ENCODE results near the gene VAC14. TPM values are rescaled to one million over a fixed set of nuclear protein-coding genes. Genes with fewer than 3 reads are reported as not detected.
A peak's percentile ranks its signal among the peaks of the same experiment; 100 is the strongest.
"Not testable (repeated sequence)": the region's sequence is repeated elsewhere in the genome, so short reads cannot be mapped to it uniquely, and the experiment has no call there.

Gene VAC14
- total and polyA plus RNA-seq, 2 experiments from 2014 or later = 62.8 to 63.9 TPM

- no peaks in the 10 kb centered on the region for H3K9me3 ChIP-seq (ENCODE audit: low read depth)
- no peaks in the 10 kb centered on the region for H3K4me1 ChIP-seq (ENCODE audit: low read depth)
- TF ChIP-seq, protein P1, sequence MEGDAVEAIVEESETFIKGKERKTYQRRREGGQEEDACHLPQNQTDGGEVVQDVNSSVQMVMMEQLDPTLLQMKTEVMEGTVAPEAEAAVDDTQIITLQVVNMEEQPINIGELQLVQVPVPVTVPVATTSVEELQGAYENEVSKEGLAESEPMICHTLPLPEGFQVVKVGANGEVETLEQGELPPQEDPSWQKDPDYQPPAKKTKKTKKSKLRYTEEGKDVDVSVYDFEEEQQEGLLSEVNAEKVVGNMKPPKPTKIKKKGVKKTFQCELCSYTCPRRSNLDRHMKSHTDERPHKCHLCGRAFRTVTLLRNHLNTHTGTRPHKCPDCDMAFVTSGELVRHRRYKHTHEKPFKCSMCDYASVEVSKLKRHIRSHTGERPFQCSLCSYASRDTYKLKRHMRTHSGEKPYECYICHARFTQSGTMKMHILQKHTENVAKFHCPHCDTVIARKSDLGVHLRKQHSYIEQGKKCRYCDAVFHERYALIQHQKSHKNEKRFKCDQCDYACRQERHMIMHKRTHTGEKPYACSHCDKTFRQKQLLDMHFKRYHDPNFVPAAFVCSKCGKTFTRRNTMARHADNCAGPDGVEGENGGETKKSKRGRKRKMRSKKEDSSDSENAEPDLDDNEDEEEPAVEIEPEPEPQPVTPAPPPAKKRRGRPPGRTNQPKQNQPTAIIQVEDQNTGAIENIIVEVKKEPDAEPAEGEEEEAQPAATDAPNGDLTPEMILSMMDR (IDR thresholded peaks at IDR 0.05; ENCODE audit: low read depth, low read length) = no peak
- peak in 1 of 2 donors; percentile 91 for DNase-seq (ENCODE audit: low read depth in 1 of 2, low spot score in 1 of 2)
- no peak overlapping the region for H3K27ac ChIP-seq
- H3K27me3 ChIP-seq = no peaks in the 10 kb centered on the region
- H3K36me3 ChIP-seq = no peaks in the 10 kb centered on the region
- no peak overlapping the region for H3K4me3 ChIP-seq
Observed at GRCh38 chr16:70746708-70747424, 54.1 kb downstream of the VAC14 start.

DNA sequence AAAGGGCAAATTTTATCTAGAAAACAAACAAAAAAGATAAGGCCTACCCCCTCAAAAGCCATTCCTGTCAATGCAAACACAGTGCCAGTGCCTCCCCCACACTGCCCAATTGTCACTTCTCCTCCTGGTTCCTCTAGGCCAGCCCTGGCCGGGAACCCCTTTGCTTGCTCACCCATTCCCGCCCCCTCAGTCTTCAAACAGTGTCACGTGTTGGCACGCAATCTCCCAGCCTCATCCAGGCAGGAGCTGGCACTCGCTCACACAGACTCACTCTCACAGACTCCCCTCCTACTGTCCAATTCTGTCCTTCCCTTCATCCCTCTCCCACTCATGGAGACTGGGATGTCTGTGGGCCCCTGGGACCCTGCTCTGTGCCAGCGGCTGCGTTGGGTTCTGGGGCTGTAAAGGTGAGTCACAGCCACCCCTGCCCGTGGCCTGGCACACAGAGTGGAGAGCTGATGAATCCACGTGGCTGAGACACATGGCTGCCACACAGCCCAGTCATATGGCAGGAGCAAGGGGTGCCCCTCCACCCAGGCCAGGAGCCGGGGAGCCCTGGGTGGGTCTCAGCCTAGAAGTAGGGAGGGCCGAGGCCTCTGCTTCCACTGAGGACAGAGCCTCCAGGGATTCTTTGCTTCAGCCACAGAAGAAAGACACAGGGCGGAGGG is 54.8 kb downstream of the VAC14 start:
- H3K36me3 ChIP-seq = no peaks in the 10 kb centered on the region
- peak in 1 of 2 donors; percentile 84 for DNase-seq (ENCODE audit: low read depth in 1 of 2, low spot score in 1 of 2)
- H3K27ac ChIP-seq = no peak overlapping the region
- H3K4me3 ChIP-seq = no peak overlapping the region
- no peaks in the 10 kb centered on the region for H3K9me3 ChIP-seq (ENCODE audit: low read depth)
- H3K4me1 ChIP-seq (ENCODE audit: low read depth) = no peaks in the 10 kb centered on the region
- TF ChIP-seq, protein P1 (IDR thresholded peaks at IDR 0.05; ENCODE audit: low read depth, low read length) = no peak
- no peaks in the 10 kb centered on the region for H3K27me3 ChIP-seq

DNA sequence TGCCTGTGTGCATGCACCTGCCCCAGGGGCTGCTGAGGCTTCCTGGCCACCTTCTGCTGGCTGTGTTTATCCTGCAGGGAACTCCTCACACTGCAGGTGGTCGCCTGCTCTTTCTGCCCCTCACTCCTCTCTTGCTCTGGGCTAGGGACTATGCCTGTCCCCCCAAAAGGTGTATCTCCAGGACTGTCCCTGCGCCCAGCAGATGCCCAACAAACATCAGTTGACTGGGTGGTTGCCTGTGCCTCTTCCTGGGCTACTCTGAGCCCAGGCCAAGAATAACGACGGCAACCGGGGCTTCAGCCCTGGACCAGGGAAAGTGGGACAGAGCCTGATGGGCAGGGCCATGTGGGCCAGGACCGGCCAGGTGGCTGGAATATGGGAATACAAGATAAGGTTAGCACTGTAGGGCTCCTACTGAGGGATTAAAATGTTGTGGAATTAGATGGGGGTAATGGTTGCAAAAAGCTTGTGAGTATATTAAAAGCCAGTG is 55.4 kb downstream of the VAC14 start:
- no peaks in the 10 kb centered on the region for H3K4me1 ChIP-seq (ENCODE audit: low read depth)
- no peaks in the 10 kb centered on the region for H3K9me3 ChIP-seq (ENCODE audit: low read depth)
- DNase-seq (ENCODE audit: low read depth in 1 of 2, low spot score in 1 of 2) = no peak
- TF ChIP-seq, protein P1 (IDR thresholded peaks at IDR 0.05; ENCODE audit: low read depth, low read length) = no peak
- no peaks in the 10 kb centered on the region for H3K27me3 ChIP-seq
- no peaks in the 10 kb centered on the region for H3K36me3 ChIP-seq
- no peak overlapping the region for H3K27ac ChIP-seq
- H3K4me3 ChIP-seq = no peak overlapping the region

GRCh38 chr16:70744366-70744765 is 56.6 kb downstream of the VAC14 start:
- TF ChIP-seq, protein P1 (IDR thresholded peaks at IDR 0.05; ENCODE audit: low read depth, low read length) = no peak
- H3K4me3 ChIP-seq = no peak overlapping the region
- H3K27ac ChIP-seq = no peak overlapping the region
- H3K4me1 ChIP-seq (ENCODE audit: low read depth) = no peaks in the 10 kb centered on the region
- DNase-seq (ENCODE audit: low read depth in 1 of 2, low spot score in 1 of 2) = no peak
- no peaks in the 10 kb centered on the region for H3K36me3 ChIP-seq
- H3K9me3 ChIP-seq (ENCODE audit: low read depth) = no peaks in the 10 kb centered on the region
- H3K27me3 ChIP-seq = no peaks in the 10 kb centered on the region

DNA sequence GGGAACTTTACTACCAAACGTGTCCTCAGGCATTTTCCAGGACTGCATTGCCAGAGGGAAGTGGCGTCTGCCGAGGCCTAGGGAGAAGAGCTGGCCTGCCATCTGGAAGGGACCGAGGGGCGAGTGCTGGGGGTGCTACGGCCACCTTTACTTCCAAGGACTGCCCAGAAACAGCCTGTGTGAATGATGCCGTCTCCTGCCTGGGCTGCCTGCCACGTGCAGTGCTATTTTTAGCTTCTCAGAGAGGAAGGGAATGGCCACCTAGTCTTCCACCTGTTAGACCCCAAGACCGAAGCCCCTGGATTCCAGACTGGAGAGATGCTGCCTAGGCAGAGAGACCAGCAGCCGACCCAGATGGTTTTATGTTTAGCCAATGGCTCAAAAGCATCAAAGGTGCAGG is 57.2 kb downstream of the VAC14 start:
- DNase-seq (ENCODE audit: low read depth in 1 of 2, low spot score in 1 of 2) = no peak

GRCh38 chr16:70742967-70743366 is 58.0 kb downstream of the VAC14 start:
- H3K27ac ChIP-seq; H3K36me3 ChIP-seq; H3K27me3 ChIP-seq; H3K4me3 ChIP-seq; DNase-seq (ENCODE audit: low read depth in 1 of 2, low spot score in 1 of 2); H3K9me3 ChIP-seq (ENCODE audit: low read depth): not testable (repeated sequence)
- H3K4me1 ChIP-seq (ENCODE audit: low read depth) = peaks cover 12% of the 10 kb centered on the region

More for the DNA sequence above, 57.2 kb downstream of the VAC14 start:
- TF ChIP-seq, protein P1 (IDR thresholded peaks at IDR 0.05; ENCODE audit: low read depth, low read length) = no peak
- Histone ChIP-seq H3K27me3 (no peaks in the 10 kb centered on the region), H3K4me1 (ENCODE audit: low read depth) (peaks cover 4% of the 10 kb centered on the region), H3K27ac (no peak overlapping the region), H3K4me3 (no peak overlapping the region), H3K36me3 (no peaks in the 10 kb centered on the region), H3K9me3 (ENCODE audit: low read depth) (no peaks in the 10 kb centered on the region)

All from cardiac muscle cell (in vitro differentiated cells and primary cell).